ENCODE measurements around the gene MTF2.

DNA sequence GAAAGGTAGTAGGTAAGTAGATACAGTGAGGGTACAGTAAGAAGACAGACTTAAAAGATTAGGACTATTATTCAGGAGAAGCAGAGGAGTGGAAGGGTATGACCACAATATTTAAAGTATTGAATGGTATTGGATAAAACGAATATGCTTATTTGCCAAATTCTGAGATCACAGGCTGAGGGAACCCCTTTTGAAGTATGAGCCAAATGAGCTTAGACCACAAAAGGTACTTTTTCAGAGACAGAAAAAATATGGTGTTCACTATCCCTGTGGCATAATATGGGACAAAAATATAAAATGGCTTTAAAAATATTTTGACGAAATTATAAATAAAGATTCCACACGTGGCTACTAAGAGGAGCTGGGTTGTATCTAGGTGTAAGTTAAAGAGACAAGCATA, 880 bp upstream of the MTF2 start:
- TF ChIP-seq POLR2A (IDR thresholded peaks at IDR 0.05) (no peak), EP300 (IDR thresholded peaks at IDR 0.05) (no peak)
- TF ChIP-seq, protein P1, sequence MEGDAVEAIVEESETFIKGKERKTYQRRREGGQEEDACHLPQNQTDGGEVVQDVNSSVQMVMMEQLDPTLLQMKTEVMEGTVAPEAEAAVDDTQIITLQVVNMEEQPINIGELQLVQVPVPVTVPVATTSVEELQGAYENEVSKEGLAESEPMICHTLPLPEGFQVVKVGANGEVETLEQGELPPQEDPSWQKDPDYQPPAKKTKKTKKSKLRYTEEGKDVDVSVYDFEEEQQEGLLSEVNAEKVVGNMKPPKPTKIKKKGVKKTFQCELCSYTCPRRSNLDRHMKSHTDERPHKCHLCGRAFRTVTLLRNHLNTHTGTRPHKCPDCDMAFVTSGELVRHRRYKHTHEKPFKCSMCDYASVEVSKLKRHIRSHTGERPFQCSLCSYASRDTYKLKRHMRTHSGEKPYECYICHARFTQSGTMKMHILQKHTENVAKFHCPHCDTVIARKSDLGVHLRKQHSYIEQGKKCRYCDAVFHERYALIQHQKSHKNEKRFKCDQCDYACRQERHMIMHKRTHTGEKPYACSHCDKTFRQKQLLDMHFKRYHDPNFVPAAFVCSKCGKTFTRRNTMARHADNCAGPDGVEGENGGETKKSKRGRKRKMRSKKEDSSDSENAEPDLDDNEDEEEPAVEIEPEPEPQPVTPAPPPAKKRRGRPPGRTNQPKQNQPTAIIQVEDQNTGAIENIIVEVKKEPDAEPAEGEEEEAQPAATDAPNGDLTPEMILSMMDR (IDR thresholded peaks at IDR 0.05): no peak

All from ovary (tissue), 3 donors.